Measurements from ENCODE around the gene KLRF1. TPM values are rescaled to one million over a fixed set of nuclear protein-coding genes. Genes with fewer than 3 reads are reported as not detected.

Gene KLRF1
- total RNA-seq, 2 donors from 2014 or later, result not detected

DNA sequence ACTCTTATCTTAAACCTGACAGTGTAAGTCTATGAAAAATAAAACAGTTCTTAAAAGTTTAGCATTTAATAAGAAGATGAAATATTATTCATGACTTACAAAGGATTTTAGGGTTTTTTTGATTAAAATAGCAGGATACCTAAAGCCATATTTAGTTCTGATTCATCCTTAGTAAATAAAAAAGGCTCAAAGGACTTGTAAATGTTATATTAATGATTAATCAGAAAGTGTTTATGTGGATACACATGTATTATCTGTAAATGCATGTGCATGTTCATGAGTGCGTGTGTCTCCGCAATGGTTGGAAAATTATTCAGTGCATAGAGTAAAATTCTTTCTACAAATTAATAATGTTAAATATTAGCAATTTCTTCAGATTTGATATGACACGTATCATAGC, 4.4 kb downstream of the KLRF1 start:
- Histone ChIP-seq H3K27ac (no peak overlapping the region), H3K4me1 (no peaks in the 10 kb centered on the region), H3K36me3 (replicated peaks in 1 of 2; ENCODE audit: insufficient read depth in 1 of 2, low read depth in 2 of 2) (no peaks in the 10 kb centered on the region), H3K9me3 (no peaks in the 10 kb centered on the region), H3K4me3 (no peak overlapping the region), H3K27me3 (no peaks in the 10 kb centered on the region)
- TF ChIP-seq, protein P1, sequence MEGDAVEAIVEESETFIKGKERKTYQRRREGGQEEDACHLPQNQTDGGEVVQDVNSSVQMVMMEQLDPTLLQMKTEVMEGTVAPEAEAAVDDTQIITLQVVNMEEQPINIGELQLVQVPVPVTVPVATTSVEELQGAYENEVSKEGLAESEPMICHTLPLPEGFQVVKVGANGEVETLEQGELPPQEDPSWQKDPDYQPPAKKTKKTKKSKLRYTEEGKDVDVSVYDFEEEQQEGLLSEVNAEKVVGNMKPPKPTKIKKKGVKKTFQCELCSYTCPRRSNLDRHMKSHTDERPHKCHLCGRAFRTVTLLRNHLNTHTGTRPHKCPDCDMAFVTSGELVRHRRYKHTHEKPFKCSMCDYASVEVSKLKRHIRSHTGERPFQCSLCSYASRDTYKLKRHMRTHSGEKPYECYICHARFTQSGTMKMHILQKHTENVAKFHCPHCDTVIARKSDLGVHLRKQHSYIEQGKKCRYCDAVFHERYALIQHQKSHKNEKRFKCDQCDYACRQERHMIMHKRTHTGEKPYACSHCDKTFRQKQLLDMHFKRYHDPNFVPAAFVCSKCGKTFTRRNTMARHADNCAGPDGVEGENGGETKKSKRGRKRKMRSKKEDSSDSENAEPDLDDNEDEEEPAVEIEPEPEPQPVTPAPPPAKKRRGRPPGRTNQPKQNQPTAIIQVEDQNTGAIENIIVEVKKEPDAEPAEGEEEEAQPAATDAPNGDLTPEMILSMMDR (IDR thresholded peaks at IDR 0.05), result no peak
- intact Hi-C loops (cut with DNase I), result no loop called here
- DNase-seq (no peak), ATAC-seq (no peak)
- 45 to 52% methylated on average over 3 of the region's 3 CpGs for WGBS, 2 donors

DNA sequence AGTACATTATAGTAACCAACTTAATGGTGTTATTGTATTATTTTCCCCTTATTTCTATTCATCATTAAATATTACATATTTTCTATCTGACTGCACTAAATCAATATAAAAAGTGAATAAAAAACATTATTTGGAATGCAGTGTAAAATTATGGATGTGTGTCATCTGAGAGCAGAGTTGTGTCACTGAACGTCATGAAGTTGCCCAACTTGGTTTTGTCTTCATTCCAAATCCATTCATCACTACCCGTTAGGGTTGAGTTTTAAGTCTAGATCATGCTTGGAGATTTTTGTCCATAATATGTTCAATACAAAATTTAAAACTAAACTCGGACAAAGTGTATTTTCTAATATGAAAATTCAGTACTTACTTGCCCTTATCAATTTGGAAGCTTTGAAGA, 16.1 kb downstream of the KLRF1 start:
- WGBS, 2 donors, result 51 to 53% methylated on average over 3 of the region's 3 CpGs
- H3K9me3 ChIP-seq, result no peaks in the 10 kb centered on the region
- TF ChIP-seq, protein P1 (IDR thresholded peaks at IDR 0.05), result no peak
- TF ChIP-seq POLR2A (IDR thresholded peaks at IDR 0.05), result no peak
- DNase-seq (no peak), ATAC-seq (no peak)
- no peak overlapping the region for H3K27ac ChIP-seq
- H3K27me3 ChIP-seq, result no peaks in the 10 kb centered on the region
- intact Hi-C loops (cut with DNase I), result no loop called here
- H3K4me3 ChIP-seq, result no peak overlapping the region
- H3K36me3 ChIP-seq (replicated peaks in 1 of 2; ENCODE audit: insufficient read depth in 1 of 2, low read depth in 2 of 2), result no peaks in the 10 kb centered on the region
- H3K4me1 ChIP-seq, result no peaks in the 10 kb centered on the region

DNA sequence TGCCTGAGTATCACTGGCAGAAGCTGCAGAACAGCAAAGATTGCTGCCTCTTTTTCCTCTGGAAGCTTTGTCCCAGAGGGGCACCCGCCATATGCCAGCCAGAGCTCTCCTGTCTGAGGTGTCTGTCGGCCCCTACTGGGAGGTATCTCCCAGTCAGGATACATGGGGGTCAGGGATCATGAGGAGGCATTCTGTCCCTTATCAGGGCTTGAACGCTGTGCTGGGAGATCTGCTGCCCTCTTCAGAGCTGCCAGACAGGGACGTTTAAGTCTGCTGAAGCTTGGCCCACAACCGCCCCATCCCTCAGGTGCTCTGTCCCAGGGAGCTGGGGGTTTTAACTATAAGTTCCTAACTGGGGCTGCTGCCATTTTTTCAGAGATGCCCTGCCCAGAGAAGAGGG, 21.6 kb downstream of the KLRF1 start:
- DNase-seq, result no peak
- no peak for ATAC-seq
- no peak for TF ChIP-seq POLR2A (IDR thresholded peaks at IDR 0.05)
- TF ChIP-seq, protein P1 (IDR thresholded peaks at IDR 0.05), result no peak
- no peaks in the 10 kb centered on the region for H3K36me3 ChIP-seq (replicated peaks in 1 of 2; ENCODE audit: insufficient read depth in 1 of 2, low read depth in 2 of 2)
- 58 to 65% methylated on average over 3 to 5 of the region's 5 CpGs for WGBS, 2 donors
- no peaks in the 10 kb centered on the region for H3K4me1 ChIP-seq
- no peaks in the 10 kb centered on the region for H3K27me3 ChIP-seq
- H3K4me3 ChIP-seq, result no peak overlapping the region
- H3K9me3 ChIP-seq, result no peaks in the 10 kb centered on the region
- intact Hi-C loops (cut with DNase I), result no loop called here
- H3K27ac ChIP-seq, result no peak overlapping the region

DNA sequence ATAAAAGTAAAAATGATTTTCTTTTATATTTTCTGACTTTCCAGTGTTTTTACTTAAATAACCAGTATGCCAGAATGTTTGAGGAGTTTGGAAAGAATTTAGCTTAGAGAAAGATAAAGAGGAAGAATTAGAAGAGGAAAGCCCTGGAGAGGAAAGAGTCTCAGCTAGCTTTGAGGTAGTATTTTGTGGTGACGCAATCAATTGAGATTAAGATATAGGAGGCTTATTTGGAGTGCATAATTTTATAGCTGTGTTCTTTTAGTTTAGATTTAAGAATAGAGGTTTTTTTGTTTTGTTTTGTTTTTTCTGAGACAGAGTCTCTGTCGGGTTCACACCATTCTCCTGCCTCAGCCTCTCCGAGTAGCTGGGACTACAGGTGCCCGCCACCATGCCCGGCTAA, 23.8 kb downstream of the KLRF1 start:
- no peaks in the 10 kb centered on the region for H3K4me1 ChIP-seq
- H3K27me3 ChIP-seq, result no peaks in the 10 kb centered on the region
- no peak overlapping the region for H3K27ac ChIP-seq
- intact Hi-C loops (cut with DNase I), result no loop called here
- WGBS, 2 donors, result 78 to 84% methylated on average over 5 of the region's 5 CpGs
- TF ChIP-seq POLR2A (IDR thresholded peaks at IDR 0.05), result no peak
- TF ChIP-seq, protein P1 (IDR thresholded peaks at IDR 0.05), result no peak
- H3K9me3 ChIP-seq, result no peaks in the 10 kb centered on the region
- H3K36me3 ChIP-seq (replicated peaks in 1 of 2; ENCODE audit: insufficient read depth in 1 of 2, low read depth in 2 of 2), result no peaks in the 10 kb centered on the region
- DNase-seq (no peak), ATAC-seq (no peak)
- H3K4me3 ChIP-seq, result no peak overlapping the region

DNA sequence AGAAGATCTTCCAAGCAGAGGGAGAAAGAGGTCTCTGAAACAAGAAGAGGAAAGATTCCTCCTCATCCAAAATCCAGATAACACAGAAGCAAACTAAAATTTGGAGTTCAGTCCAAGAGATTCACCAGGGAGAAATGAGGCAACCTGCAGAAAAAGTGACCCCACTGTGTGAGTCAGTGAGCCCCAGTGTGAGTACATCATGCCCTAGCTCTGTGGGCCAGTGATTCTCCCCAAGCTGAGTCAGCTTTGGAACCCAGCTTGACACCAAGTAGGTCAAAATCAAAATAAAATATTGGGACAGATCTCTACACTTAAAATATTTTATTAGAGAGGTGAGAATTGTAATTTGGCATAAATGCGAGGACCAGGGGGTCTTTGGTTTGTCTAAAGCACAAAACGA, 24.6 kb downstream of the KLRF1 start:
- Histone ChIP-seq H3K4me3 (no peak overlapping the region), H3K27me3 (no peaks in the 10 kb centered on the region), H3K4me1 (no peaks in the 10 kb centered on the region), H3K9me3 (no peaks in the 10 kb centered on the region), H3K27ac (no peak overlapping the region), H3K36me3 (replicated peaks in 1 of 2; ENCODE audit: insufficient read depth in 1 of 2, low read depth in 2 of 2) (no peaks in the 10 kb centered on the region)
- intact Hi-C loops (cut with DNase I), result no loop called here
- DNase-seq, result no peak
- TF ChIP-seq, protein P1 (IDR thresholded peaks at IDR 0.05), result no peak
- TF ChIP-seq POLR2A (IDR thresholded peaks at IDR 0.05), result no peak
- 72 to 75% methylated on average over 2 of the region's 2 CpGs for WGBS, 2 donors
- ATAC-seq, result no peak
